T47D (cell line): Measurements from ENCODE around the gene HGD.
"Not testable (repeated sequence)": the region's sequence is repeated elsewhere in the genome, so short reads cannot be mapped to it uniquely, and the experiment has no call there.

Experiments
- DNase-seq, 2 experiments: peaks; one replicate each; pipeline versions ENCODE4 v3.0.0 to v3.0.0-alpha.2; 2011 to 2012; ENCODE audit warnings: low read depth in 1 of 2, low spot score in 1 of 2
- JUND ChIP-seq: IDR thresholded peaks from 2 replicates; pipeline ENCODE4 v1.6.1; 2012; ENCODE audit warnings: low read depth
- in situ Hi-C: cut with HindIII; loops from 2 replicates; pipeline ENCODE4 v1.10.0; 2016; ENCODE audit warnings: low sequenced_read_pairs, low pct_unique_long_range_greater_than_20kb

HGD gene, protein sequence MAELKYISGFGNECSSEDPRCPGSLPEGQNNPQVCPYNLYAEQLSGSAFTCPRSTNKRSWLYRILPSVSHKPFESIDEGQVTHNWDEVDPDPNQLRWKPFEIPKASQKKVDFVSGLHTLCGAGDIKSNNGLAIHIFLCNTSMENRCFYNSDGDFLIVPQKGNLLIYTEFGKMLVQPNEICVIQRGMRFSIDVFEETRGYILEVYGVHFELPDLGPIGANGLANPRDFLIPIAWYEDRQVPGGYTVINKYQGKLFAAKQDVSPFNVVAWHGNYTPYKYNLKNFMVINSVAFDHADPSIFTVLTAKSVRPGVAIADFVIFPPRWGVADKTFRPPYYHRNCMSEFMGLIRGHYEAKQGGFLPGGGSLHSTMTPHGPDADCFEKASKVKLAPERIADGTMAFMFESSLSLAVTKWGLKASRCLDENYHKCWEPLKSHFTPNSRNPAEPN

DNA sequence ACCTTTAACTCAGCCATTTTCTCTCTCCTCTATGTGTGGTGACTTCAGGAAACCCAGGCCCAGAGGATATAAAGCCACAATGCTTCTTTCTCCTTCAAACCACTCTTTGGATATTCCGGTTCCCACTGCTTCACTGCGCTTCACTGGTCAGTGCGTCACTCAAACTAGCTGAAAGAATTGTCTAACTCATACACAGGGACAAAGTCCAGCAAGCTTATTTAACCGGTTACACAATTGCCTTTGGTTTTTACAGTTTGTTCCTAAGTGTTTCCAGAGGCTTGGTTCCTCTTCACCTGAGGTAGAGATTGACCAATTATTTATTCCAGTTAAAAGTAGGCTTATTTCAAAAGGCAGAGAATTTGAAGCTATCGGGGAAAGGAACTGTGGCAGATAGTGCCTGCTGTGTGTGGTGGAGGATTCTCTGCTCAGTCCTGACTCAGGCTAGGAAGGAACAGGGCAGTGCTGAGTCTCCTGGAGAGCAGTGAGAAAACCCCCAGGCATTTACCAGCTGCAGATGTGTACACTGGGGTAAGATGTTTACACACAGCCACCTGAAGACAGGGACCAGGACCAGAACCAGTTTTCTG lies at the start of gene HGD:
Gene HGD, minus strand, starts transcription at position 145 of the 587 bp plus-strand sequence. Its CDS starts 128 bp downstream, at position 17.
- DNase-seq: peak in 1 of 2 experiments; percentile 72
- in situ Hi-C loops: no loop called here
- TF ChIP-seq JUND: no peak

DNA sequence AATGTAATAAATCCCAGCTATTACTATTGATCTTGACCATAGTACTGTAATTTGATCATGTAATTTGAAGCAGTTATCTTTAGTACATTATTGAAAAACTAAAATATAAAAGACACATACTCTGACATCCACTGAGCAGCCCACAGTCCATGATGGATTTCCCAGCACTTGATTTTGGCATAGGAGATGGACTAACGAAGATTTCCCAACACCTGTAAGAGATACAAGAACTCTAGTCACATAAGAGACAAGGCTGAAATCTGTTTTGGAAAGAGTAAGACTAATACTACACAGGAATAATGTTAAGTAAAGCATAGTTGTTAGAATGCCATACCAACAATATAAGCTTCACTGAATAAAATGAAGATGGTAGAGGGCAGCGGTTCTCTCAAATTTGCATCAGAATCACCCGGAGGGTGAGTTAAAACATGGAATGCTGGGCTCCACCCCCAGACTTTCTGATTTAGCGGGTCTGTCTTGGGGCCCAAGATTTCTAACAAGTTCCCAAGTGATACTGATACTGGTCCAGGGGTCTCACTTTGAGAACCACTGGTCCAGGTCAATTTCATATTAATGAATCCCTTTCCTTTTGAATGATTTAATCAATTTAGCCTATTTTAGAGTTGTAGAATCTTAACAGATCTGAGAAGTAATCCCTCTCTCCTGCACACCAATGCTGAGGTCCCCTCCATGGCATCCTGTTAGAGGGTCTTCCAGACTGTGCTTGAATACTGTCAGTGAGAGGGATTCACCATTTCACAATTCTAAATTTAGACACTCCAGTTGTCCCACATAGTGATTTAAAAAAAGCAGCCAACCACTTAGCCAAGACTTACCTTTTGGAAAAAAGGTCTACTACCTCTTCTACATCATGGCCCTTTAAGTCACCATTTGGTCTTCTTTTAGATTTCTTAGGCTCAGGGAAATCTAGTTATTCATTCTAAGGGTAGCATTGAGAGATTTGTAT lies 48.8 kb upstream of the HGD start:
- TF ChIP-seq JUND: no peak
- in situ Hi-C loops: no loop called here
- no peak for DNase-seq

DNA sequence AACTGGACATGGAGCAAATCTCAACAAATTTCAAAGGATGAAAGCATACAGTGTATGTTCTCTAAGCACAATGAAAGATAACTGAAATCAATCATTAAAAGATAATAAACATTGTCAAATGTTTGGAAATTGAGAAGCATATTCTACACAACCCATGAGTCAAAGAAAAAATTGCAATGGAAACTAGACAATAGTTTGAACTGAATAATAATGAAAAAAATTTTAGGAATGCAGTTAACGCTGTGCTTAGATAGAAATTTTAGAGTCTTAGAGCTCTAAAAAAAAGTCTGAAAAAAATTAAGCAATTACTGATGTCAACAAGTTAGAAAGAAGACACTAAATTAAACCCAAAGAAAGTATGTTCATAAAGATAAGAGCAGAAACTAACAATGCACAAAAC lies 44.8 kb upstream of the HGD start:
- DNase-seq: no peak
- in situ Hi-C loops: no loop called here
- TF ChIP-seq JUND: no peak

DNA sequence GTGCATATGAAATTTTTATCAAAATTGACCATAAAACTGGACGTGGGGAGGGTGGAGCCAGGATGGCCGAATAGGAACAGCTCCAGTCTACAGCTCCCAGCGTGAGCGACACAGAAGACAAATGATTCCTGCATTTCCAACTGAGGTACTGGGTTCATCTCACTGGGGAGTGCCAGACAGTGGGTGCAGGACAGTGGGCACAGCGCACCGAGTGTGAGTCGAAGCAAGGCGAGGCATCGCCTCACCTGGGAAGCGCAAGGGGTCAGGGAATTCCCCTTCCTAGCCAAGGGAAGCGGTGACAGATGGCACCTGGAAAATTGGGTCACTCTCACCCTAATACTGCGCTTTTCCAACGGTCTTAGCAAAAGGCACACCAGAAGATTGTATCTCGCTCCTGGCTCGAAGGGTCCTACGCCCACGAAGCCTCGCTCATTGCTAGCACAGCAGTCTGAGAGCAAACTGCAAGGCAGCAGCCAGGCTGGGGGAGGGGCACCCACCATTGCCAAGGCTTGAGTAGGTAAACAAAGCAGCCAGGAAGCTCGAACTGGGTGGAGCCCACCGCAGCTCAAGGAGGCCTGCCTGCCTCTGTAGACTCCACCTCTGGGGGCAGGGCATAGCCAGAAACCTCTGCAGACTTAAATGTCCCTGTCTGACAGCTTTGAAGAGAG lies 37.3 kb upstream of the HGD start:
- peak in 1 of 2 experiments; percentile 38 for DNase-seq
- in situ Hi-C loops: not testable (repeated sequence)

DNA sequence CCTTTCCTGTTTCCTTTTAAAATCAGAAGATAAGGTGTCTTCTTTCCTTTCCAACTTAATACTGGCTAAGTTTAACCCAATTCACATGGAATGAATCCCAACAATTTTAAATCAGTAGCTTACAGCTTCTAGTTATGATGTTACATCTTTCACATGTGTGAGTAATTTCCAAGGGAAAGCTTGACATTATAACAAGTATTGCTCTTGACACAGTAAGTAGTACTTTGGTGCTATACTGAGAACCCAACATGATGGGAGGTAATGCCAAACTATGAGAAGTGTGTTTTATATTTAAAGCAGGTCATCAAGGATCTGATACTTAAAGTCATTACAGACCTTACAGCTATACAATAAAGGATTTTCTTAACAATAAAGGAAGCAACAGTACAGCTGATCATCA lies 31.2 kb upstream of the HGD start:
- in situ Hi-C loops: no loop called here
- TF ChIP-seq JUND: no peak
- no peak for DNase-seq

DNA sequence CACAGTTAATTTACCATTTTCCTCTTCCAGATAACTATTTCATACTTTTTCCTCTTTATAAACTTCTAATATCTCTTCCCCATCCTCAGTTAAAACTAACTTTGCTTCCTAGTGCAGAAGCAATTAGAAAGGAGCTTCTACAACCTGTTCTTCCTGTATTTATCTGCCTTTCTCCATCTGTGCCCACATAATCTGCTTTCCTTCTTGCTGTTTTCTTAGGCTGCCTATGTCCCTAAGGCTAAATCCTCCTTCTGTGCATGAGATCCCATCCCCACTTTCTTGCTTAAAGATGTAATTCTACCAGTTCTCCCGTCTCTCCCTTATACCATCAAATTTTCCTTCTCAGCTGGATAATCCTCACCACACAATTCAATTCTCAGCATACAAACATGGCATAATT lies 28.3 kb upstream of the HGD start:
- peak; percentile 18 to 81 for DNase-seq
- in situ Hi-C loops: no loop called here
- TF ChIP-seq JUND: peak; percentile 81; the same call in 1 of the 2 replicates

DNA sequence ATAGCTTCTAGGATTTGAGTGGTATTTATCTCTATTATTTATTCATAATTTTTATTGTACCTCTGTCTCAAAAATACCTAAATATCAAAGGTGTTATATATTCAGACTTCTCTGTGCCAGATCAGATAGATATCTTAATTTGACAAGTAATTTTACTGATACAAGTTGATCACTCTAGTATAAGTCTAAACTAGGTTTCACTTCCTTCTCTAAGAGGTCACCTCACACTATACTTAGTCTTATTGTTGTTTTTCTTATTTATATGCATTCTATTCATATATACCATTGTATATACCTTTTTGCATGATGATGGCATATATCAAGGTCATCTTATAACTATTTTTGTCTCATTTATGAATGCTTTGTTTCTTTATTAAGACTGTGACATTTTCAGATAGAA lies 26.4 kb upstream of the HGD start:
- TF ChIP-seq JUND: no peak
- in situ Hi-C loops: no loop called here
- DNase-seq: no peak

DNA sequence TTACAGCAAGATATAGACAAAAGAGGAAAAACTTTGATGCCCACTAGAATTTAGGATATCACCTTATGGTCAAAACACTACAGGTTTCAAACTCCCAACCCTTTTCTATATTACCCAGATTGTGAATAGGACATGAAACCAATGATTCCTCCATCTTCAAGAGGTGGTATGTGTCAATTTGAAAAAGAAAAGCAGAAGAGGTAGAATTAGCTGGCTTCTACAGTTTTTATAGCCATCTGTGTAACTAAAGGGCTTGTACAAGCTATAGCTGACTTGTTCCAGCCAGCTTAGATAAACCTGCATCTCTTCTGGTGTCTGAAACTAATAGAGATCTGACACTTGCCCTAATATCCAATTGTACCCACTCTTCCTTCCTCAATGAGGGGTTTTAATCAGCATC lies 24.9 kb upstream of the HGD start:
- DNase-seq: no peak
- in situ Hi-C loops: no loop called here
- no peak for TF ChIP-seq JUND

DNA sequence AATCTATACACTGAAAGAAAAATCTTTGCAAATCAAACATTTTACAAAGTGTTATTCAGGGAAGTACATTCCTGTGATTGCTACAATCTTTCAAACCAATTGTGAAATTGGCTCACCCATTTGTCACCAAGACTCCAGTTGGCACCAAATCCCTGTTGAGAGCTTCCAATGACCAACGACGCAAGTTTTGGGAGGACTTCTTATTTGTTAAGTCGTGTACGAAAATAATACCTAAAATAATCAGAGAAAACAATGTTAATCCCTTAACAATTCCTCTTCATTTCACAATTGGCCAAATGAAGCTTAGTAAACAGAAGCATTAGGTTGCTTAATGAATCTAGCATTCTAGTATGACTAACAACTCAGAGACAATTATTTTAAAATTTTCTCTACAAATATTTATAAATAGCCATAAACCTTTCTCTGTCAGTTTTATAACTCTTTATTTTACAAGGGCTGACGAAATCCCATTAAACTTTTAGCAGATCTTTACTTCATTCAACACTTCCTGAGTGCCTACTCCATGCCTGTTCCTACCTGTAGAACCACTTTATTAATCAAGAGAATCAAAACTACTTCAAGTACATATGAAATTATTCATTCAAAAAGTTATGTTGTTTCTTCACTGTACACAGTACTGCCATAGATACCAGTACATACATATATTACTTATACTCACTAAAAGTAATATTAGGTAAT lies 24.0 kb upstream of the HGD start:
- no peak for TF ChIP-seq JUND
- peak in 1 of 2 experiments; percentile 12 for DNase-seq
- in situ Hi-C loops: no loop called here

DNA sequence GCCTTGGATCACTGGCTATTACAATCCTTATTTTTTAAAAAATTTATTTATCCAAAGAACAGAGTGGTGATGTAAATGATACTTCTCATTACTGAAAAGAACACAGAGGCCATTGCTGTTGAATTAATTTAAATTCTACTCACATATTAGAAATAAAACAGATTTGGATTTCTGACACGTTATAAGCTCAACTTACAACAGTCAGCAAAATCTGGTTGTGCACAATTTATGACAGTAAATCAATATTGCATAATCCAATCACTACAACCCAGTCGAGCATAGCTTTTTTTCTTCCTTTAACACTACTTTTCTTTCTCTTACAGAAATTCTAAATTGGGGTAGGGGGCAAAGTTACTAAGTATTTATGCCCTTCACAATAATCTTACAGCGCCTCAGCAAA lies 17.3 kb upstream of the HGD start:
- DNase-seq: no peak
- no peak for TF ChIP-seq JUND
- in situ Hi-C loops: no loop called here

DNA sequence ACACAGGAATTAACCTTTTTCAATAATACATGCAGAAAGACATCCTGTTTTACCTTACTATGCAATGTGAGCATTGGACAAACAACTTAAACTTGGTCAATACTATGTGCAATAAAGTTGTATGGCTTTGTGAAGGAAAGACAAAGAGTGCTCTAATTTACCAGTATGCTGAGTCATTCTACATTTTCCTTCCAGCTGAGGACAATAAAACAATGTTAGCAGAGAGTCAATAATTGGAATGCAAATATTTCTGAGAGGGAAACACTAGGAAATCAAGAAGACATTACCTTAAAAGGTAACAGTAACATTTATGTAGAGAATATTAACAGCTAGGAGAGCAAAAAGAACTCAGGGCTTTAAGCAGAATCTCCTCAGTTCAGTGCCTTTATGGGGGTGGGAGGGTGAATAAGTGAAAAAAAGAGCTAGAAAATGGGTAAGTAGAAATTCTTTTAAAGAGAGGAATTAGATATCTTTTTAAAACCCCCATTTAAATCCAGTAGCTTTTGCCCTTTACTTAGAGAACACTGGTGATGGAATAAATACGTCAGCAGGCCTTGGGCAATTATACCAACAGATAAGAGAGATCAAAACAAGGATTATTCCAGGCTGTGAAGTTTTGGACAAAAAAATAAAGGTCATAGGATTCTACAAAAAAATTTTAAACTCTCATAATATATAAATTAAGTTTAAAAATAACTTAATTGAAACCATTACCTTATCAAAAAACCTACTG lies 11.6 kb upstream of the HGD start:
- TF ChIP-seq JUND: 0 out of 2 replicates have a peak, but pooled peaks have one; percentile 21
- in situ Hi-C loops: no loop called here
- DNase-seq: peak; percentile 5 to 72
